Mesendoderm (in vitro differentiated cells): Measurements from ENCODE around the gene PLTP.

Source experiments
- DNase-seq: peaks from one replicate; pipeline ENCODE4 v3.0.0; 2013
- H2AK5ac ChIP-seq: 2 replicates; pipeline ENCODE4 v1.6.1; 2013; ENCODE audit warnings: low read length, inconsistent platforms
- H2BK120ac ChIP-seq: 2 replicates; pipeline ENCODE4 v1.6.1; 2013; ENCODE audit warnings: low read depth, mild to moderate bottlenecking, low read length, moderate library complexity, mixed read lengths
- H2BK15ac ChIP-seq: replicated peaks from 2 replicates; pipeline ENCODE4 v1.6.1; 2013; ENCODE audit warnings: low read depth, mild to moderate bottlenecking, moderate library complexity
- H2BK5ac ChIP-seq: 2 replicates; pipeline ENCODE4 v1.6.1; 2013; ENCODE audit warnings: low read length, inconsistent platforms
- H3K18ac ChIP-seq: 2 replicates; pipeline ENCODE4 v1.6.1; 2013; ENCODE audit warnings: mild to moderate bottlenecking, low read length, mixed read lengths
- H3K23ac ChIP-seq: one replicate; pipeline ENCODE4 v1.6.1; 2013; ENCODE audit warnings: low read length
- H3K27ac ChIP-seq: 2 replicates; pipeline ENCODE4 v1.5.1; 2013; ENCODE audit warnings: low read depth, mild to moderate bottlenecking, inconsistent platforms, low read length, moderate library complexity
- H3K27me3 ChIP-seq: 2 replicates; pipeline ENCODE4 v1.6.1; 2013; ENCODE audit warnings: low read length, control low read depth, mild to moderate bottlenecking, inconsistent platforms; ENCODE audit not compliant: insufficient read depth, poor library complexity
- H3K36me3 ChIP-seq: 2 replicates; pipeline ENCODE4 v1.6.1; 2013; ENCODE audit warnings: low read length, inconsistent platforms; ENCODE audit not compliant: control insufficient read depth, insufficient read depth
- H3K4ac ChIP-seq: one replicate; pipeline ENCODE4 v1.6.1; 2013; ENCODE audit warnings: low read depth, mild to moderate bottlenecking, low read length, moderate library complexity
- H3K4me1 ChIP-seq: 2 replicates; pipeline ENCODE4 v1.6.1; 2013; ENCODE audit warnings: low read depth, low read length, inconsistent platforms; ENCODE audit not compliant: control insufficient read depth
- H3K4me2 ChIP-seq: 2 replicates; pipeline ENCODE4 v1.6.1; 2013; ENCODE audit warnings: low read length
- H3K4me3 ChIP-seq: 2 replicates; pipeline ENCODE4 v1.5.1; 2013; ENCODE audit warnings: mild to moderate bottlenecking, low read length
- H3K56ac ChIP-seq: one replicate; pipeline ENCODE4 v1.6.1; 2013; ENCODE audit warnings: low read length
- H3K79me1 ChIP-seq: 2 replicates; pipeline ENCODE4 v1.6.1; 2013; ENCODE audit warnings: low read length, inconsistent platforms
- H3K79me2 ChIP-seq: 2 replicates; pipeline ENCODE4 v1.6.1; 2013; ENCODE audit warnings: mild to moderate bottlenecking, low read length; ENCODE audit not compliant: control insufficient read depth, insufficient read depth
- H3K9ac ChIP-seq: 2 replicates; pipeline ENCODE4 v1.6.1; 2013; ENCODE audit warnings: low read length, inconsistent platforms
- H4K5ac ChIP-seq: one replicate; pipeline ENCODE4 v1.6.1; 2013; ENCODE audit warnings: low read length
- H4K8ac ChIP-seq: one replicate; pipeline ENCODE4 v1.6.1; 2013; ENCODE audit warnings: low read depth, mild to moderate bottlenecking, control low read depth, low read length, moderate library complexity
- WGBS: extraction: QIAGEN DNeasy Blood & Tissue Kit; methylation state at CpG from one replicate; pipeline ENCODE4 v1.1.7; 2013; ENCODE audit warnings: low lambda C conversion rate, missing lambda C conversion rate; ENCODE audit not compliant: insufficient coverage; ENCODE audit errors: extremely low coverage; 5-methylcytosine and 5-hydroxymethylcytosine counted together

PLTP gene

GRCh38 chr20:45861221-45862075 lies 50.5 kb downstream of the PLTP start:
- Histone ChIP-seq H2AK5ac (no peak overlapping the region), H3K36me3 (no peaks in the 10 kb centered on the region), H3K79me1 (peaks cover 3% of the 10 kb centered on the region), H3K27me3 (no peaks in the 10 kb centered on the region), H4K5ac (no peak overlapping the region), H3K4me2 (no peak overlapping the region), H3K27ac (no peak overlapping the region), H3K4me3 (no peak overlapping the region), H3K79me2 (peaks cover 2% of the 10 kb centered on the region), H3K23ac (no peak overlapping the region), H2BK5ac (no peak overlapping the region), H2BK15ac (no peak overlapping the region), H3K18ac (no peak overlapping the region), H3K9ac (no peak overlapping the region), H3K4ac (no peak overlapping the region), H2BK120ac (no peak overlapping the region), H4K8ac (no peak overlapping the region), H3K4me1 (no peaks in the 10 kb centered on the region), H3K56ac (no peak overlapping the region)
- WGBS = no CpG with 5 or more reads among the region's 7 CpGs
- DNase-seq = no peak

- no peak overlapping the region for H2AK5ac ChIP-seq
- no peak overlapping the region for H3K27ac ChIP-seq
- H3K79me1 ChIP-seq = peaks cover 3% of the 10 kb centered on the region
- no peak overlapping the region for H3K4me2 ChIP-seq
- no peak overlapping the region for H3K23ac ChIP-seq
- H3K27me3 ChIP-seq = no peaks in the 10 kb centered on the region
- H3K4me3 ChIP-seq = no peak overlapping the region
- no peak overlapping the region for H3K9ac ChIP-seq
- DNase-seq = no peak
- H2BK15ac ChIP-seq = no peak overlapping the region
- H3K36me3 ChIP-seq = no peaks in the 10 kb centered on the region
- H4K8ac ChIP-seq = no peak overlapping the region
- H2BK120ac ChIP-seq = no peak overlapping the region
- no peak overlapping the region for H4K5ac ChIP-seq
- no CpG with 5 or more reads among the region's 7 CpGs for WGBS
- no peak overlapping the region for H3K18ac ChIP-seq
- no peak overlapping the region for H2BK5ac ChIP-seq
- H3K56ac ChIP-seq = no peak overlapping the region
- peaks cover 2% of the 10 kb centered on the region for H3K79me2 ChIP-seq
- H3K4ac ChIP-seq = no peak overlapping the region
- no peaks in the 10 kb centered on the region for H3K4me1 ChIP-seq
Observed at GRCh38 chr20:45860560-45861220, 51.3 kb downstream of the PLTP start.

GRCh38 chr20:45859916-45860315 lies 52.0 kb downstream of the PLTP start:
- H3K4me2 ChIP-seq = no peak overlapping the region
- H2AK5ac ChIP-seq = no peak overlapping the region
- H3K4me1 ChIP-seq = no peaks in the 10 kb centered on the region
- H2BK120ac ChIP-seq = no peak overlapping the region
- no CpG with 5 or more reads among the region's 5 CpGs for WGBS
- no peaks in the 10 kb centered on the region for H3K36me3 ChIP-seq
- H3K4me3 ChIP-seq = no peak overlapping the region
- H4K5ac ChIP-seq = no peak overlapping the region
- no peak overlapping the region for H3K27ac ChIP-seq
- peaks cover 2% of the 10 kb centered on the region for H3K79me2 ChIP-seq
- H3K56ac ChIP-seq = no peak overlapping the region
- H2BK15ac ChIP-seq = no peak overlapping the region
- H3K79me1 ChIP-seq = peaks cover 3% of the 10 kb centered on the region
- H3K4ac ChIP-seq = no peak overlapping the region
- no peak overlapping the region for H2BK5ac ChIP-seq
- H4K8ac ChIP-seq = no peak overlapping the region
- no peak for DNase-seq
- H3K9ac ChIP-seq = no peak overlapping the region
- H3K18ac ChIP-seq = no peak overlapping the region
- H3K23ac ChIP-seq = no peak overlapping the region
- H3K27me3 ChIP-seq = no peaks in the 10 kb centered on the region

- no peak overlapping the region for H2BK120ac ChIP-seq
- peaks cover 3% of the 10 kb centered on the region for H3K79me1 ChIP-seq
- no CpG with 5 or more reads among the region's 13 CpGs for WGBS
- no peaks in the 10 kb centered on the region for H3K4me1 ChIP-seq
- no peak overlapping the region for H3K23ac ChIP-seq
- H4K8ac ChIP-seq = peak overlapping the region; percentile 41
- peak overlapping the region; percentile 82 for H3K4me2 ChIP-seq
- no peak overlapping the region for H2AK5ac ChIP-seq
- no peaks in the 10 kb centered on the region for H3K36me3 ChIP-seq
- H2BK5ac ChIP-seq = peak overlapping the region; percentile 52
- no peak overlapping the region for H3K4ac ChIP-seq
- peak; percentile 66 for DNase-seq
- no peak overlapping the region for H4K5ac ChIP-seq
- no peaks in the 10 kb centered on the region for H3K27me3 ChIP-seq
- peak overlapping the region; percentile 72 for H3K9ac ChIP-seq
- H3K18ac ChIP-seq = peak overlapping the region; percentile 35
- peak overlapping the region; percentile 88 for H3K56ac ChIP-seq
- H3K27ac ChIP-seq = peak overlapping the region; percentile 19
- peak overlapping the region; percentile 21 for H3K4me3 ChIP-seq
- H2BK15ac ChIP-seq = no peak overlapping the region
- peaks cover 2% of the 10 kb centered on the region for H3K79me2 ChIP-seq
Observed at GRCh38 chr20:45857882-45858216, 54.1 kb downstream of the PLTP start.

- Histone ChIP-seq H3K36me3 (no peaks in the 10 kb centered on the region), H3K9ac (peak within 1 kb of the TSS; percentile 90), H3K79me2 (peaks cover 2% of the 10 kb centered on the region), H4K5ac (no peak within 1 kb of the TSS), H3K4me2 (peak within 1 kb of the TSS; percentile 96), H3K27me3 (no peaks in the 10 kb centered on the region), H3K4ac (no peak within 1 kb of the TSS), H2AK5ac (no peak within 1 kb of the TSS), H3K4me1 (no peaks in the 10 kb centered on the region), H4K8ac (peak within 1 kb of the TSS; percentile 41), H3K56ac (peak within 1 kb of the TSS; percentile 97), H2BK15ac (no peak within 1 kb of the TSS), H3K4me3 (peak within 1 kb of the TSS; percentile 94), H2BK5ac (peak within 1 kb of the TSS; percentile 52), H3K79me1 (peaks cover 3% of the 10 kb centered on the region), H3K23ac (no peak within 1 kb of the TSS), H3K18ac (peak within 1 kb of the TSS; percentile 35), H2BK120ac (no peak within 1 kb of the TSS), H3K27ac (peak within 1 kb of the TSS; percentile 19)
- no CpG with 5 or more reads among the region's 36 CpGs for WGBS
- peak; percentile 100 for DNase-seq
Observed at GRCh38 chr20:45857114-45857881, 54.7 kb downstream of the PLTP start, which contains the start of the genes ACOT8 and ZSWIM3. TSS of gene ACOT8 (minus strand) at chr20:45857392. CDS start at chr20:45857315, 77 bp downstream. TSS of gene ZSWIM3 (plus strand) at chr20:45857614. CDS start at chr20:45857826, 212 bp downstream.
